Trophoblast cell (in vitro differentiated cells and primary cell): ENCODE measurements around the gene MC5R.

ENCODE experiments used
- DNase-seq, 2 donors: peaks; one replicate each; pipeline ENCODE4 v3.0.0-alpha.2; 2016
- H2AFZ ChIP-seq: 2 replicates; pipeline ENCODE4 v1.6.1; 2013; ENCODE audit warnings: low read length, moderate library complexity, mild to moderate bottlenecking; ENCODE audit not compliant: insufficient read depth, poor library complexity
- H2AK5ac ChIP-seq: 2 replicates; pipeline ENCODE4 v1.6.1; 2013; ENCODE audit warnings: mild to moderate bottlenecking, low read length
- H2BK120ac ChIP-seq: 2 replicates; pipeline ENCODE4 v1.6.1; 2013; ENCODE audit warnings: low read length, mild to moderate bottlenecking, moderate library complexity; ENCODE audit not compliant: insufficient read depth, poor library complexity
- H2BK12ac ChIP-seq: 2 replicates; pipeline ENCODE4 v1.6.1; 2013; ENCODE audit warnings: mild to moderate bottlenecking, low read length, moderate library complexity
- H2BK5ac ChIP-seq: 2 replicates; pipeline ENCODE4 v1.6.1; 2013; ENCODE audit warnings: low read length, low read depth, moderate library complexity, mild to moderate bottlenecking; ENCODE audit not compliant: poor library complexity
- H3K14ac ChIP-seq: 2 replicates; pipeline ENCODE4 v1.6.1; 2013; ENCODE audit warnings: mild to moderate bottlenecking, low read length
- H3K18ac ChIP-seq: 2 replicates; pipeline ENCODE4 v1.6.1; 2013; ENCODE audit warnings: mild to moderate bottlenecking, low read length
- H3K23ac ChIP-seq: 2 replicates; pipeline ENCODE4 v1.6.1; 2013; ENCODE audit warnings: low read length
- H3K27ac ChIP-seq: 2 replicates; pipeline ENCODE4 v1.5.1; 2013; ENCODE audit warnings: low read depth, mild to moderate bottlenecking, inconsistent platforms, low read length, moderate library complexity
- H3K27me3 ChIP-seq: 2 replicates; pipeline ENCODE4 v1.6.1; 2013; ENCODE audit warnings: inconsistent platforms, mild to moderate bottlenecking, low read length, moderate library complexity; ENCODE audit not compliant: insufficient read depth
- H3K36me3 ChIP-seq, 2 experiments: 1 replicate in 1 of 2; 2 replicates in 1 of 2; pipeline ENCODE4 v1.6.1; 2013; ENCODE audit warnings: low read length in 2 of 2, mild to moderate bottlenecking in 2 of 2, moderate library complexity in 1 of 2; ENCODE audit not compliant: insufficient read depth in 2 of 2, control insufficient read depth in 1 of 2
- H3K4ac ChIP-seq: 2 replicates; pipeline ENCODE4 v1.6.1; 2013; ENCODE audit warnings: low read depth, mild to moderate bottlenecking, low read length, moderate library complexity
- H3K4me1 ChIP-seq, 2 experiments: 1 replicate in 1 of 2; 2 replicates in 1 of 2; pipeline ENCODE4 v1.6.1; 2013; ENCODE audit warnings: low read length in 2 of 2, mild to moderate bottlenecking in 2 of 2, moderate library complexity in 1 of 2; ENCODE audit not compliant: insufficient read depth in 2 of 2, control insufficient read depth in 1 of 2
- H3K4me2 ChIP-seq: 2 replicates; pipeline ENCODE4 v1.6.1; 2013; ENCODE audit warnings: inconsistent platforms, mild to moderate bottlenecking, low read length, moderate library complexity
- H3K4me3 ChIP-seq: 2 replicates; pipeline ENCODE4 v1.5.1; 2013; ENCODE audit warnings: mild to moderate bottlenecking, low read depth, low read length, inconsistent platforms
- H3K79me1 ChIP-seq: one replicate; pipeline ENCODE4 v1.6.1; 2013; ENCODE audit warnings: low read length
- H3K79me2 ChIP-seq: 2 replicates; pipeline ENCODE4 v1.6.1; 2013; ENCODE audit warnings: low read length, mild to moderate bottlenecking; ENCODE audit not compliant: control insufficient read depth, insufficient read depth, poor library complexity
- H3K9ac ChIP-seq: 2 replicates; pipeline ENCODE4 v1.6.1; 2013; ENCODE audit warnings: mild to moderate bottlenecking, low read length
- H3K9me3 ChIP-seq: 2 replicates; pipeline ENCODE4 v1.6.1; 2013; ENCODE audit warnings: low read depth, mild to moderate bottlenecking, control low read depth, inconsistent platforms, low read length; ENCODE audit not compliant: insufficient read depth
- H4K12ac ChIP-seq: 2 replicates; pipeline ENCODE4 v1.6.1; 2013; ENCODE audit warnings: low read depth, mild to moderate bottlenecking, low read length, moderate library complexity
- H4K8ac ChIP-seq: 2 replicates; pipeline ENCODE4 v1.6.1; 2013; ENCODE audit warnings: low read depth, mild to moderate bottlenecking, low read length, moderate library complexity
- H4K91ac ChIP-seq: one replicate; pipeline ENCODE4 v1.6.1; 2013; ENCODE audit warnings: low read depth, mild to moderate bottlenecking, low read length, moderate library complexity
- WGBS: extraction: QIAGEN DNeasy Blood & Tissue Kit; methylation state at CpG from one replicate; pipeline ENCODE4 v1.1.7; 2013; ENCODE audit warnings: missing lambda C conversion rate; ENCODE audit not compliant: insufficient read length, insufficient coverage; ENCODE audit errors: extremely low coverage; 5-methylcytosine and 5-hydroxymethylcytosine counted together

The MC5R gene

DNA sequence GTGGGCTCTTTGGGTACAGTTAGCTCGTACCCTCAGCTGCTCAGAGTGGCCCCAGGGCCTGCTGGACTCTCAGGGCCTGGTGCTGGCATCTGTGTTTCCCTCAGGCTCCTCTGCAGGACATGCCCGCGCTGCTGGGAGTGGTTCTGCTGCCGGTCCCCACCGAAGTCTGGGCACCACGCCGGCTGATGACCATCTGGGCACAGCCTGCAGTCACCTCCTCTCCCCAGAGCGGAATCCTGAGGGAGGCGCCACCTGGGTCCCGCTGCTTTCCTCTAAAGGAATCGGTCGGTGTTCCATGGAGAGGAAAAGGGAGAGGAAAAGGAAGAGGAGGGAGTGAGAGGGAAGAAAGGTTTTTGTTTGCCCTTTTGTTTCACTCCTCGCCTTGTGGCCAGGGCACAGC lies 47.8 kb downstream of the MC5R start:
- Histone ChIP-seq H2BK120ac (no peak overlapping the region), H3K36me3 (no peaks in the 10 kb centered on the region), H3K23ac (no peak overlapping the region), H2AK5ac (no peak overlapping the region), H3K4me1 (no peaks in the 10 kb centered on the region), H4K8ac (no peak overlapping the region), H4K91ac (no peak overlapping the region), H3K4me2 (no peak overlapping the region), H3K79me2 (no peaks in the 10 kb centered on the region), H3K27me3 (peaks cover 12% of the 10 kb centered on the region), H3K14ac (no peak overlapping the region), H3K4ac (no peak overlapping the region), H2BK5ac (no peak overlapping the region), H3K9ac (no peak overlapping the region), H2AFZ (no peak overlapping the region), H3K9me3 (no peaks in the 10 kb centered on the region), H4K12ac (no peak overlapping the region), H2BK12ac (no peak overlapping the region), H3K4me3 (no peak overlapping the region), H3K18ac (no peak overlapping the region), H3K27ac (no peak overlapping the region), H3K79me1 (no peaks in the 10 kb centered on the region)
- WGBS, result no CpG with 5 or more reads among the region's 13 CpGs
- no peak for DNase-seq

DNA sequence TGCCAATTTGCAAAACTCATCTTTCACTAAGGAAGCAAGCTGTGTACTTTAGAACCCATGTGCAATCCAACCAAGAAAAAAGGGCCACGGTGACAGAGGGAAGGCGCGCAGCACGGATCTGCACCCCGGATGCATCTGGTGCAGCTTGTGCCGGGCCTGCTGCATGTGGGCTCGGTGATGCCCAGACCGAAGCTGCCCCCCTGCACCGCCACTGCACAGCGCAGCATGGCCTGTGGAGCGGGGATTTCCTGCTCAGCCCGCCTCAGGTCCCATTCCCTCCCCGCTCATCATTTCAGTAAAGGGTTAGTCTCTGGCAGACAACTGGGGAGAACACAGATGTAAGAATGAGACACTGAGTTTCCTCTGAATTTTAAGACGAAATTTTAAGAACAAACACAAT lies 48.4 kb downstream of the MC5R start:
- WGBS, result no CpG with 5 or more reads among the region's 14 CpGs

DNA sequence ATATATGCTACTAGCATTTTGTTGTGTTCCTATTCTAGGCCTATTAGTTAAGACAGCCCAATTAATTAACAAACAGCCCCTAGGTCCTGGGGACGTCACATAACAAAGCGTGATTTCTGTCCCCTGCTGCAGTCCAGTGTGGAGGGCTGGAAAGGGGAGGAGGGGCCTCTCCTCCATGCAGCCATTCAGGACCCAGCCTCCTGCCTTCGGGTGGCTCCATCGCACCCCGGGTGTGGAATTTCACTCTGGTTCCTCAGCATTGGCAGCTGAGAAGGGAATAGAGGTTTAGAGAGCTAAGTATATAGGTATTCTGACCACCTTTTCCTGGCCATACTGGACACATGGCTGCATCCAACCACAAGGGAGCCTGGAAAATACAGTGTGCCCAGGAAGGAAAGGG lies 49.0 kb downstream of the MC5R start:
- Histone ChIP-seq H3K23ac (no peak overlapping the region), H2BK5ac (no peak overlapping the region), H2AK5ac (no peak overlapping the region), H3K9ac (no peak overlapping the region), H3K4me2 (no peak overlapping the region), H3K4me3 (no peak overlapping the region), H3K27me3 (peaks cover 12% of the 10 kb centered on the region), H3K79me1 (no peaks in the 10 kb centered on the region), H2BK12ac (no peak overlapping the region), H3K4me1 (no peaks in the 10 kb centered on the region), H3K36me3 (no peaks in the 10 kb centered on the region), H3K79me2 (no peaks in the 10 kb centered on the region), H3K18ac (no peak overlapping the region), H4K91ac (no peak overlapping the region), H3K4ac (no peak overlapping the region), H4K8ac (no peak overlapping the region), H3K27ac (no peak overlapping the region), H3K14ac (no peak overlapping the region), H2AFZ (no peak overlapping the region), H3K9me3 (no peaks in the 10 kb centered on the region), H2BK120ac (no peak overlapping the region), H4K12ac (no peak overlapping the region)
- no CpG with 5 or more reads among the region's 5 CpGs for WGBS
- no peak for DNase-seq

More for the DNA sequence above, 48.4 kb downstream of the MC5R start:
- H3K79me2 ChIP-seq, result no peaks in the 10 kb centered on the region
- no peak overlapping the region for H3K27ac ChIP-seq
- no peak overlapping the region for H3K23ac ChIP-seq
- H2BK5ac ChIP-seq, result no peak overlapping the region
- H2AK5ac ChIP-seq, result no peak overlapping the region
- H3K4me3 ChIP-seq, result peak overlapping the region; percentile 51
- no peaks in the 10 kb centered on the region for H3K36me3 ChIP-seq
- no peak overlapping the region for H2BK12ac ChIP-seq
- H3K79me1 ChIP-seq, result no peaks in the 10 kb centered on the region
- no peak overlapping the region for H4K8ac ChIP-seq
- no peaks in the 10 kb centered on the region for H3K9me3 ChIP-seq
- H4K12ac ChIP-seq, result no peak overlapping the region
- no peak overlapping the region for H3K14ac ChIP-seq
- no peak overlapping the region for H4K91ac ChIP-seq
- H3K4me2 ChIP-seq, result no peak overlapping the region
- peaks cover 12% of the 10 kb centered on the region for H3K27me3 ChIP-seq
- H3K4ac ChIP-seq, result no peak overlapping the region
- H3K9ac ChIP-seq, result no peak overlapping the region
- no peak overlapping the region for H2BK120ac ChIP-seq
- H3K4me1 ChIP-seq, result no peaks in the 10 kb centered on the region
- no peak for DNase-seq
- H3K18ac ChIP-seq, result no peak overlapping the region
- no peak overlapping the region for H2AFZ ChIP-seq

DNA sequence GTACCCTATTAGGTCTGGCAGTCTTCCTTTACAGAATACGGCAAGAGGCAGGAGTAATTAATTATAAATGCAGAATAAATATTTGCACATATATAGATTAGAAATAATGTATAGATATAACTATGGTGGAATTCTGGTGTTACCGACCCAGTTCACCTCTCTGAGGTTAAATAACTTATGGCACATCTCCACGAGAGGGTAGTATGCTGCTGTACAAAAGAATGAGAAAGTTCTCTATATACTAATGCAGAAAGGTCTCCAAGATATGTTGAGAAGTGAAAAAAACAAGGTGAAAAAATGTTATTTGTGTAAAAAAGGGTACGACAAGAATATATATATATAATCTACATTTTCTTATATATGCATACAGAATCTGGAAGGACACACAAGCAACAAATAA lies 50.6 kb downstream of the MC5R start:
- no peak overlapping the region for H2BK12ac ChIP-seq
- H3K4me2 ChIP-seq, result no peak overlapping the region
- no peaks in the 10 kb centered on the region for H3K27me3 ChIP-seq
- H4K12ac ChIP-seq, result no peak overlapping the region
- WGBS, result no CpG with 5 or more reads among the region's 4 CpGs
- no peak overlapping the region for H2AK5ac ChIP-seq
- no peaks in the 10 kb centered on the region for H3K36me3 ChIP-seq
- H3K18ac ChIP-seq, result no peak overlapping the region
- H3K79me1 ChIP-seq, result no peaks in the 10 kb centered on the region
- H3K9ac ChIP-seq, result no peak overlapping the region
- DNase-seq, result no peak
- no peak overlapping the region for H3K14ac ChIP-seq
- H2BK5ac ChIP-seq, result no peak overlapping the region
- no peak overlapping the region for H2BK120ac ChIP-seq
- no peak overlapping the region for H4K91ac ChIP-seq
- H2AFZ ChIP-seq, result no peak overlapping the region
- H3K4me3 ChIP-seq, result no peak overlapping the region
- H3K23ac ChIP-seq, result no peak overlapping the region
- no peak overlapping the region for H4K8ac ChIP-seq
- no peak overlapping the region for H3K27ac ChIP-seq
- H3K79me2 ChIP-seq, result no peaks in the 10 kb centered on the region
- H3K9me3 ChIP-seq, result no peaks in the 10 kb centered on the region
- H3K4me1 ChIP-seq, result no peaks in the 10 kb centered on the region
- no peak overlapping the region for H3K4ac ChIP-seq
